Gastroesophageal sphincter (tissue), 4 donors: ENCODE data around the gene TMEM273. TPM values are rescaled to one million over a fixed set of nuclear protein-coding genes. Genes with fewer than 3 reads are reported as not detected.

Experiments
- ATAC-seq: fragments of 150-250 bp; one replicate; pipeline ENCODE4 v1.9.1; 2016; ENCODE audit warnings: mild to moderate bottlenecking, moderate library complexity
- H3K27ac ChIP-seq, 4 donors: fragments of 200-600 bp; sonication (generic) in 3 of 4; 1 replicate in 3 of 4; 2 replicates in 1 of 4; pipeline ENCODE4 v1.5.1; 2016 to 2019
- H3K27me3 ChIP-seq: fragments of 200-600 bp; sonication (generic); one replicate; pipeline ENCODE4 v1.5.1; 2019
- H3K36me3 ChIP-seq, 2 donors: fragments of 200-600 bp; sonication (generic); one replicate each; pipeline ENCODE4 v1.5.1; 2019; ENCODE audit warnings: control low read depth in 1 of 2
- H3K4me1 ChIP-seq, 3 donors: fragments of 200-600 bp; sonication (generic); 1 replicate in 2 of 3; 2 replicates in 1 of 3; pipeline ENCODE4 v1.5.1; 2016 to 2019; ENCODE audit warnings: control low read depth in 2 of 3
- H3K4me3 ChIP-seq, 2 donors: fragments of 200-600 bp; sonication (generic); one replicate each; pipeline ENCODE4 v1.5.1; 2019; ENCODE audit warnings: mild to moderate bottlenecking in 1 of 2, moderate library complexity in 1 of 2
- H3K9me3 ChIP-seq, 3 donors: fragments of 200-600 bp; sonication (generic); one replicate each; pipeline ENCODE4 v1.5.1; 2017 to 2019; ENCODE audit warnings: control low read depth in 2 of 3
- CTCF ChIP-seq, 4 experiments: fragments of 200-600 bp in 2 of 4; fragments of 450-650 bp in 2 of 4; sonication (generic) in 1 of 4; IDR thresholded peaks; one replicate each; pipeline ENCODE4 v1.5.1; 2017 to 2019; ENCODE audit warnings: antibody characterized with exemption in 4 of 4, mild to moderate bottlenecking in 2 of 4, moderate library complexity in 2 of 4
- EP300 ChIP-seq: sonication (generic); formaldehyde crosslinking; IDR thresholded peaks from one replicate; pipeline ENCODE4 v1.6.1; 2017; ENCODE audit warnings: antibody characterized with exemption, mild to moderate bottlenecking
- POLR2A ChIP-seq, 2 donors: fragments of 450-650 bp; IDR thresholded peaks; one replicate each; pipeline ENCODE4 v1.6.1; 2017; ENCODE audit warnings: antibody characterized with exemption in 2 of 2, mild to moderate bottlenecking in 2 of 2, moderate library complexity in 1 of 2
- POLR2AphosphoS5 ChIP-seq: sonication (generic); formaldehyde crosslinking; IDR thresholded peaks from one replicate; pipeline ENCODE4 v1.6.1; 2017; ENCODE audit warnings: antibody characterized with exemption
- WGBS, 2 donors: methylation state at CpG; one replicate each; pipeline ENCODE4 v1.1.5; 2018; ENCODE audit warnings: low coverage in 1 of 2; 5-methylcytosine and 5-hydroxymethylcytosine counted together
- total RNA-seq, 4 donors: library from RNA; depleted of rRNA; stranded (reverse); fragments of >200 nt; gene quantifications; one replicate each; pipeline ENCODE4 v1.1.0, GENCODE V29; 2016

Gene TMEM273
- total RNA-seq, 4 donors from 2014 or later, result 12.4 to 65.8 (median 21.7) TPM

- peak; percentile 28 for ATAC-seq
Measured at GRCh38 chr10:49139028-49139845, 49.0 kb downstream of the TMEM273 start.

GRCh38 chr10:49138361-49138891 lies 49.8 kb downstream of the TMEM273 start:
- no peaks in the 10 kb centered on the region for H3K9me3 ChIP-seq
- H3K27me3 ChIP-seq, result no peaks in the 10 kb centered on the region
- peak overlapping the region in 3 of 4 donors; percentile 31 to 59 (median 49) for H3K27ac ChIP-seq
- no peaks in the 10 kb centered on the region for H3K36me3 ChIP-seq
- TF ChIP-seq CTCF (IDR thresholded peaks at IDR 0.05) (no peak), POLR2AphosphoS5 (no peak), EP300 (no peak), POLR2A (IDR thresholded peaks at IDR 0.05) (no peak)
- H3K4me3 ChIP-seq, result no peak overlapping the region
- WGBS, 2 donors, result 43 to 76% methylated on average over 3 of the region's 7 CpGs
- H3K4me1 ChIP-seq, result peaks cover 0 to 26% (median 6%) of the 10 kb centered on the region in 3 donors
- ATAC-seq, result peak; percentile 66

More at GRCh38 chr10:49139028-49139845, 49.0 kb downstream of the TMEM273 start:
- peaks cover 0 to 32% (median 6%) of the 10 kb centered on the region in 3 donors for H3K4me1 ChIP-seq
- H3K36me3 ChIP-seq, result no peaks in the 10 kb centered on the region
- no peaks in the 10 kb centered on the region for H3K9me3 ChIP-seq
- TF ChIP-seq POLR2A (IDR thresholded peaks at IDR 0.05), result no peak
- TF ChIP-seq EP300, result no peak
- TF ChIP-seq CTCF (IDR thresholded peaks at IDR 0.05), result no peak
- no peaks in the 10 kb centered on the region for H3K27me3 ChIP-seq
- peak overlapping the region in 3 of 4 donors; percentile 42 to 59 (median 49) for H3K27ac ChIP-seq
- H3K4me3 ChIP-seq, result no peak overlapping the region
- 46 to 69% methylated on average over 4 to 6 of the region's 8 CpGs for WGBS, 2 donors

GRCh38 chr10:49136525-49136924 lies 51.7 kb downstream of the TMEM273 start:
- Histone ChIP-seq H3K27ac (no peak overlapping the region), H3K27me3 (peaks cover 8% of the 10 kb centered on the region), H3K36me3 (no peaks in the 10 kb centered on the region), H3K9me3 (no peaks in the 10 kb centered on the region), H3K4me3 (no peak overlapping the region), H3K4me1 (peaks cover 0 to 26% (median 6%) of the 10 kb centered on the region in 3 donors)
- 43 to 57% methylated on average over 1 of the region's 1 CpG for WGBS, 2 donors
- no peak for TF ChIP-seq EP300
- no peak for TF ChIP-seq CTCF (IDR thresholded peaks at IDR 0.05)
- no peak for TF ChIP-seq POLR2A (IDR thresholded peaks at IDR 0.05)
- TF ChIP-seq POLR2AphosphoS5, result no peak
- ATAC-seq, result no peak

GRCh38 chr10:49135575-49136313 lies 52.4 kb downstream of the TMEM273 start:
- Histone ChIP-seq H3K27me3 (peaks cover 12% of the 10 kb centered on the region), H3K4me1 (peaks cover 0 to 26% (median 6%) of the 10 kb centered on the region in 3 donors), H3K9me3 (no peaks in the 10 kb centered on the region), H3K36me3 (no peaks in the 10 kb centered on the region), H3K27ac (peak overlapping the region in 2 of 4 donors; percentile 4 to 53), H3K4me3 (no peak overlapping the region)
- peak; percentile 46 for ATAC-seq
- TF ChIP-seq POLR2A (IDR thresholded peaks at IDR 0.05), result no peak
- TF ChIP-seq POLR2AphosphoS5, result no peak
- TF ChIP-seq EP300, result no peak
- no peak for TF ChIP-seq CTCF (IDR thresholded peaks at IDR 0.05)
- 46 to 56% methylated on average over 8 of the region's 9 CpGs for WGBS, 2 donors
